LNCaP clone FGC (cell line): ENCODE data around the gene TREX2.

ENCODE experiments used
- DNase-seq: peaks from one replicate; pipeline ENCODE4 v3.0.0-alpha.2; 2011; ENCODE audit warnings: low read depth
- H3K4me3 ChIP-seq: 2 replicates; pipeline ENCODE4 v1.5.1; 2011; ENCODE audit warnings: mild to moderate bottlenecking, low read depth, low read length, control low read depth
- TF ChIP-seq, protein P1 (sequence below): IDR thresholded peaks from 2 replicates; pipeline ENCODE4 v1.5.1; 2012; ENCODE audit warnings: mild to moderate bottlenecking; ENCODE audit not compliant: control insufficient read depth, insufficient read depth; ENCODE audit errors: extremely low read depth

The TREX2 gene

DNA sequence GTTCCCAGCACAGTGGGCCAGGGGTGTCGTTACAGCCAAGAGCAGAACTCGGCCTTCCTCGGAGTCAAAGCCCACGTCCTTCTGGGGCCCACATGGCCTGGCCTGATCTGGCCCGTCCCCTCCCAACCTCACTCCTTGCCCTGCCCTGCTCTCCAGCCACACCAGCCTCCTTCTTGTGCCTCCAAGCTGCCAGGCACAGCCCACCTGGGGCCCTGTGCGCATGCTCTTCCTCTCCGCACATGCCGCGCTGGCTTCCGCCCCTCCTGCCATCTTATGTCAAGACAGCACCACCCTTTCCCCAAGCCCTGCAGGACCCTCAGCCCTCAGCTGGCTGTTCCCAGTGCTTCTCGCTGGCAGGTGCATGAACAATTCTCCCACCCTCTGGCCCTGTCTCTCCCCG, 17.7 kb upstream of the TREX2 start:
- no peak for DNase-seq
- TF ChIP-seq, protein P1, sequence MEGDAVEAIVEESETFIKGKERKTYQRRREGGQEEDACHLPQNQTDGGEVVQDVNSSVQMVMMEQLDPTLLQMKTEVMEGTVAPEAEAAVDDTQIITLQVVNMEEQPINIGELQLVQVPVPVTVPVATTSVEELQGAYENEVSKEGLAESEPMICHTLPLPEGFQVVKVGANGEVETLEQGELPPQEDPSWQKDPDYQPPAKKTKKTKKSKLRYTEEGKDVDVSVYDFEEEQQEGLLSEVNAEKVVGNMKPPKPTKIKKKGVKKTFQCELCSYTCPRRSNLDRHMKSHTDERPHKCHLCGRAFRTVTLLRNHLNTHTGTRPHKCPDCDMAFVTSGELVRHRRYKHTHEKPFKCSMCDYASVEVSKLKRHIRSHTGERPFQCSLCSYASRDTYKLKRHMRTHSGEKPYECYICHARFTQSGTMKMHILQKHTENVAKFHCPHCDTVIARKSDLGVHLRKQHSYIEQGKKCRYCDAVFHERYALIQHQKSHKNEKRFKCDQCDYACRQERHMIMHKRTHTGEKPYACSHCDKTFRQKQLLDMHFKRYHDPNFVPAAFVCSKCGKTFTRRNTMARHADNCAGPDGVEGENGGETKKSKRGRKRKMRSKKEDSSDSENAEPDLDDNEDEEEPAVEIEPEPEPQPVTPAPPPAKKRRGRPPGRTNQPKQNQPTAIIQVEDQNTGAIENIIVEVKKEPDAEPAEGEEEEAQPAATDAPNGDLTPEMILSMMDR = no peak
- H3K4me3 ChIP-seq = no peak overlapping the region

DNA sequence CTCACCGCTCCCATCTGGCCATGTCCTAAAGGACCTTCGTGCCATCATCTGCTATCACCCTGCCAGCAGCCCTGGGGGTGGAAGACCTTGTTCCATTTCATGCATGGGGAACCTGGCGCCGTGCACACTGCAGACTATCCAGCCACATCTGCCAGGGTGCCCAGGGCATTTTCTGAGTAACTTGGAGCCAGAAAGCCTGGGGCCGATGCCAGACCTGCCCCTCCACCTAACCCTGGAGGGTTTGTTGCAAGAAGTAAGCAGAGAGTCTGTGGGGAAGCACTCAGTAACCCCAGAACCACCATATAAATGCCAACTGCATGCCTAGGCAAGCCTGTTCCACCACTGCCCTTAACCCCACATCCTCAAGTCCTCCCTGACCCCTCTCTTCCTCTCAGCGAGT, 17.2 kb upstream of the TREX2 start:
- H3K4me3 ChIP-seq = no peak overlapping the region
- no peak for DNase-seq
- TF ChIP-seq, protein P1 = no peak

DNA sequence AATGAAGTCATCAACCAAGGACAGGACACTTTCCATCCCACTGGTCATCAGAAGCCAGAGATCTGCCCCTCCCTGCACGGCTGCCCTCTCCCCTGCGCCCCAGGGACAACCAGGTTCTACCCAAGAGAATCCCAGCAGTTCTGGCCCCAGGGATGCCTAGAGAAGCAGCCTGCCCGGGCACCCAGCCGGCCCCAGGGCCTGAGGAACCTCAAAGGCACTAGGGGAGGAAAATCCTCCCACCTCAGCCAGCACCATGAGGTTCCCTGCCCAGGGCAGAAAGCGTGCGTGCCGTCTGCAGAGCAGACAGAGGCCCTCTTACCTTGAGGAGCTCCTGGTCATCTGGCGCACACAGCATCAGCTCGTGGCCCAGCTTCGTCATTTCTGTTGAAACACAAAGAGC, 16.4 kb upstream of the TREX2 start:
- TF ChIP-seq, protein P1 = no peak
- no peak for DNase-seq
- no peak overlapping the region for H3K4me3 ChIP-seq

DNA sequence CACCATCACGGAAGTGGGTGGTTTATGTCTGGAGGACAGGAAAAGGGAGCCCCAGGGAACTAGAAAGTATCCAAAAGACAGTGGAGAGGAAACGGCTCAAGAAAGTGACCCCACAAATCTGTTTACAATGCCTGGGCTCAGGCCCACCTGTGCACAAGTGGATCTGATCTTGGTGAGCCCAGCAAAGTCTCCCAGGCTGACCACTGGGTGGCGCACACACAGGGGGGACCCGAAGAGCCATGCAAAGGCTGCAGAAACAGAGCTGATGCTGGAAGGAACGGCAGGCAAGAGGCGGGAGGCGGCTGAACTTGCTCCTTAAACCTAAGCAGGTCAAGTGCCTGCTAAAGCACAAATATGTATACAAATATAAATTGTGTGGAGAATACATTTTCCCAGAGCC, 15.0 kb upstream of the TREX2 start:
- DNase-seq = no peak
- H3K4me3 ChIP-seq = no peak overlapping the region
- TF ChIP-seq, protein P1 = peak; percentile 65

DNA sequence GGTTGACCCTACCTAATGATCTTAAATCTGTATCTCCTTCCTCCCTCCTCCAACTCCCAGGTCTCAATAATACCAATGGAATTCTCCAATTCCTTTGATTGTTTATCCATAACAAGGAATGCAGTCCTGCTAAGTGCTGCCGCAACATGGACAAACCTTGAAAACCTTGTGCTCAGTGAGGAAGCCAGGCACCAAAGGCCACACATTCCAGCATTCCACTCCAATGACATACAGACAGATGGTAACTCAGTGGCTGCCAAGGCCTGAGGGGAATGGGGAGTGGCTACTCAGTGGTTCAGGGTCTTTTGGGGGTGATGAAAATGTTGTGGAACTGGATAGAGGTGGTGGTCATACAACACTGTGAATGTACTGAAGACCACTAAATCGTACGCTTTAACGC, 14.1 kb upstream of the TREX2 start:
- no peak for DNase-seq
- TF ChIP-seq, protein P1 = no peak
- H3K4me3 ChIP-seq = no peak overlapping the region

DNA sequence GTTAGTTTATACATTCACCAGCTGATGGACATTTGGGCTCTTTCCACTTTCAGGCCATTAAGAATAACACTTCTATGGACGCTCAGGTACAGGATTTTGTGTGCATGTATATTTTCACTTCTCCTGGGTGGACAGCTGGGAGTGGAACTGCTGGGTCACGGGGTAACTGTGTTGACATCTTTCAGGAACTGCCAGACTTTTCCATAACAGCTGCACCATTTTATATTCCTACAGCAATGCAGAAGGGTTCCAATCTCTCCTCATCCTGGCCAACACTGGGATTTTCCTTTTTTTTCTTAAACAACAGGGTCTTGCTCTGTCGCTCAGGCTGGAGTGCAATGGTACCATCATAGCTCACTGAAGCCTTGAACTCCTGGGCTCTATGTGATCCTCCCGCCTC, 12.6 kb upstream of the TREX2 start:
- H3K4me3 ChIP-seq = no peak overlapping the region
- no peak for DNase-seq
- TF ChIP-seq, protein P1 = no peak

DNA sequence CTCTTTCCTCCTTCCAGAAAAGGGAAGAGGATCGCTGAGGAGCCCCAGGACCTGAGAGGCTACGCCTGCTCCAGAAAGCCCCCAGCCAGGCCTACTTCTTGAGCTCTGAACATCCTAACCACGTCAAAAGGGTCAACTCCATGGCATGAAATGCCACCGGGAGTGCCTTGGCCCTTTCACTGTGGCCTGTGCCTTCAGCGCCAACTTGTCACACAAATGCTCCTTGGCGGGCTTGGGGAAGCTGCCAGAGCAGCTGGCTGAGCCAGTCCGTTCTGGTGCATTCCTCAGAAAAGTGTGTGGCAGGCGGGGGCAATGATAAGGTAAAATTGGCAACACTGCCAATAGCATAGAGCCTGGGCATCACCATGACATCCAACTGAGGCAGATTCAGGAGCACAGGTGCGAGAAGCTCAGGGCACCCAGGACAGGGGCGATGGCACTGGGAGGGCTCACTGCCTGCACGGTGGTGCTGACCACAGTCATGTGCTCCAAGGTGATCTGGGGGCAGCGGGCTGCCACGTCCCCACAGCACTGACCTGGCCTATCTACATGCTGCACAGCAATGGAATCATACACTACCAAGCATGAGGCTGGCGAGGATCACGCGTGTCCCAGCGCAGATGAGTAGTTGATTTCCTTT, 12.1 kb upstream of the TREX2 start:
- TF ChIP-seq, protein P1 = no peak
- DNase-seq = no peak
- H3K4me3 ChIP-seq = no peak overlapping the region
